WTC11 (cell line): ENCODE results near the gene AKT3. TPM values are rescaled to one million over a fixed set of nuclear protein-coding genes. Genes with fewer than 3 reads are reported as not detected.

Experiments used
- ATAC-seq: fragments of 200-7000 bp; cut with Tn5 transposase; 2 replicates; pipeline ENCODE4 v1.10.0; 2021; ENCODE audit warnings: mild to moderate bottlenecking, moderate library complexity
- CTCF ChIA-PET: fragments of 300-600 bp; sonication (Branson Sonifier 250); formaldehyde crosslinking; loops from one replicate; lab custom pipeline; 2021; ENCODE audit warnings: antibody characterized with exemption; lab: Charles Lee
- POLR2A ChIA-PET: fragments of 350-600 bp; sonication (Branson Sonifier 250); formaldehyde crosslinking; loops from one replicate; lab custom pipeline; 2021; ENCODE audit warnings: antibody characterized with exemption; lab: Charles Lee
- DNase-seq: peaks from one replicate; pipeline ENCODE4 v3.0.0; 2021; ENCODE audit warnings: low spot score
- H3K27ac Mint-ChIP-seq: 2 replicates; pipeline ENCODE4 v1.8.0; 2021; ENCODE audit warnings: mixed read lengths
- H3K27me3 Mint-ChIP-seq: 2 replicates; pipeline ENCODE4 v1.8.0; 2021; ENCODE audit warnings: low read depth, mild to moderate bottlenecking, moderate library complexity, mixed read lengths
- H3K36me3 Mint-ChIP-seq: 2 replicates; pipeline ENCODE4 v1.8.0; 2021; ENCODE audit warnings: mixed read lengths
- H3K4me1 Mint-ChIP-seq: 2 replicates; pipeline ENCODE4 v1.8.0; 2022; ENCODE audit warnings: mixed read lengths
- H3K4me3 Mint-ChIP-seq: 2 replicates; pipeline ENCODE4 v1.8.0; 2021; ENCODE audit warnings: mild to moderate bottlenecking, moderate library complexity, mixed read lengths
- H3K9me3 Mint-ChIP-seq: 2 replicates; pipeline ENCODE4 v1.8.0; 2021; ENCODE audit warnings: mixed read lengths
- ARID4B ChIP-seq: sonication (generic); formaldehyde crosslinking; IDR thresholded peaks from 2 replicates; pipeline ENCODE4 v1.8.0; 2023; ENCODE audit warnings: missing genetic modification reagents, mild to moderate bottlenecking, borderline replicate concordance
- CDX4 ChIP-seq: fragments of 250-450 bp; sonication (Bioruptor Pico); IDR thresholded peaks from 2 replicates; pipeline ENCODE4 v1.9.0; 2021; ENCODE audit warnings: moderate library complexity, mild to moderate bottlenecking, inconsistent platforms, borderline replicate concordance
- CREM ChIP-seq: sonication (generic); formaldehyde crosslinking; IDR thresholded peaks from 2 replicates; pipeline ENCODE4 v1.8.1; 2022; ENCODE audit warnings: mild to moderate bottlenecking, missing genetic modification reagents, moderate library complexity
- FOXK1 ChIP-seq: sonication (generic); formaldehyde crosslinking; IDR thresholded peaks from 2 replicates; pipeline ENCODE4 v1.8.0; 2022; ENCODE audit warnings: mild to moderate bottlenecking, moderate library complexity, missing genetic modification reagents
- FOXP4 ChIP-seq: sonication (generic); formaldehyde crosslinking; IDR thresholded peaks from 2 replicates; pipeline ENCODE4 v1.8.0; 2022; ENCODE audit warnings: mild to moderate bottlenecking, missing genetic modification reagents
- GABPB1 ChIP-seq: sonication (generic); formaldehyde crosslinking; IDR thresholded peaks from 2 replicates; pipeline ENCODE4 v1.8.1; 2023; ENCODE audit warnings: mild to moderate bottlenecking, missing genetic modification reagents
- MXD4 ChIP-seq: fragments of 250-450 bp; sonication (Bioruptor Pico); IDR thresholded peaks from 2 replicates; pipeline ENCODE4 v1.8.0; 2021; ENCODE audit warnings: mild to moderate bottlenecking, moderate library complexity, borderline replicate concordance
- NFATC4 ChIP-seq: fragments of 250-450 bp; sonication (Bioruptor Pico); IDR thresholded peaks from 2 replicates; pipeline ENCODE4 v1.9.0; 2021; ENCODE audit warnings: mild to moderate bottlenecking
- NFE2L1 ChIP-seq: sonication (generic); formaldehyde crosslinking; IDR thresholded peaks from 2 replicates; pipeline ENCODE4 v1.8.1; 2023; ENCODE audit warnings: missing genetic modification reagents
- NR1H2 ChIP-seq: sonication (generic); formaldehyde crosslinking; IDR thresholded peaks from 2 replicates; pipeline ENCODE4 v1.9.0; 2021; ENCODE audit warnings: mild to moderate bottlenecking, moderate library complexity, missing genetic modification reagents
- PRRX2 ChIP-seq: fragments of 250-450 bp; sonication (Bioruptor Pico); IDR thresholded peaks from 2 replicates; pipeline ENCODE4 v1.8.0; 2021; ENCODE audit warnings: mild to moderate bottlenecking
- RELA ChIP-seq: sonication (generic); formaldehyde crosslinking; IDR thresholded peaks from 2 replicates; pipeline ENCODE4 v1.8.1; 2022; ENCODE audit warnings: missing genetic modification reagents, mild to moderate bottlenecking, borderline replicate concordance
- RORB ChIP-seq: fragments of 250-450 bp; sonication (Bioruptor Pico); IDR thresholded peaks from 2 replicates; pipeline ENCODE4 v1.9.0; 2021; ENCODE audit warnings: mild to moderate bottlenecking
- TEAD4 ChIP-seq: sonication (generic); formaldehyde crosslinking; IDR thresholded peaks from 2 replicates; pipeline ENCODE4 v1.8.0; 2022; ENCODE audit warnings: mild to moderate bottlenecking, missing genetic modification reagents
- ZNF121 ChIP-seq: sonication (generic); formaldehyde crosslinking; IDR thresholded peaks from 2 replicates; pipeline ENCODE4 v1.8.0; 2023; ENCODE audit warnings: missing genetic modification reagents
- ZNF138 ChIP-seq: sonication (generic); formaldehyde crosslinking; conservative IDR thresholded peaks from 2 replicates; pipeline ENCODE4 v1.8.1; 2022; ENCODE audit warnings: mild to moderate bottlenecking, moderate library complexity, missing genetic modification reagents
- ZNF263 ChIP-seq: sonication (generic); formaldehyde crosslinking; IDR thresholded peaks from 2 replicates; pipeline ENCODE4 v1.8.1; 2022; ENCODE audit warnings: low read depth, mild to moderate bottlenecking, moderate library complexity, missing genetic modification reagents
- ZNF423 ChIP-seq: fragments of 250-450 bp; sonication (Bioruptor Pico); IDR thresholded peaks from 2 replicates; pipeline ENCODE4 v2.1.2; 2022; ENCODE audit warnings: mild to moderate bottlenecking, moderate library complexity
- ZNF512 ChIP-seq: sonication (generic); formaldehyde crosslinking; IDR thresholded peaks from 2 replicates; pipeline ENCODE4 v1.8.1; 2022; ENCODE audit warnings: missing genetic modification reagents, borderline replicate concordance
- ZNF671 ChIP-seq: fragments of 250-450 bp; sonication (Bioruptor Pico); IDR thresholded peaks from 2 replicates; pipeline ENCODE4 v1.8.0; 2021; ENCODE audit warnings: mild to moderate bottlenecking
- total RNA-seq: library from RNA; stranded (reverse); gene quantifications from 3 replicates; pipeline ENCODE4 v1.2.3, GENCODE V29; 2021
- TF ChIP-seq, protein P1 (sequence below): sonication (generic); formaldehyde crosslinking; IDR thresholded peaks from 2 replicates; pipeline ENCODE4 v1.8.1; 2023; ENCODE audit warnings: mild to moderate bottlenecking, missing genetic modification reagents
- TF ChIP-seq, protein P2 (sequence below): sonication (generic); formaldehyde crosslinking; IDR thresholded peaks from 2 replicates; pipeline ENCODE4 v1.8.1; 2022; ENCODE audit warnings: mild to moderate bottlenecking, moderate library complexity, missing genetic modification reagents

The AKT3 gene
- total RNA-seq, 1 experiment from 2014 or later = 38.5 TPM

DNA sequence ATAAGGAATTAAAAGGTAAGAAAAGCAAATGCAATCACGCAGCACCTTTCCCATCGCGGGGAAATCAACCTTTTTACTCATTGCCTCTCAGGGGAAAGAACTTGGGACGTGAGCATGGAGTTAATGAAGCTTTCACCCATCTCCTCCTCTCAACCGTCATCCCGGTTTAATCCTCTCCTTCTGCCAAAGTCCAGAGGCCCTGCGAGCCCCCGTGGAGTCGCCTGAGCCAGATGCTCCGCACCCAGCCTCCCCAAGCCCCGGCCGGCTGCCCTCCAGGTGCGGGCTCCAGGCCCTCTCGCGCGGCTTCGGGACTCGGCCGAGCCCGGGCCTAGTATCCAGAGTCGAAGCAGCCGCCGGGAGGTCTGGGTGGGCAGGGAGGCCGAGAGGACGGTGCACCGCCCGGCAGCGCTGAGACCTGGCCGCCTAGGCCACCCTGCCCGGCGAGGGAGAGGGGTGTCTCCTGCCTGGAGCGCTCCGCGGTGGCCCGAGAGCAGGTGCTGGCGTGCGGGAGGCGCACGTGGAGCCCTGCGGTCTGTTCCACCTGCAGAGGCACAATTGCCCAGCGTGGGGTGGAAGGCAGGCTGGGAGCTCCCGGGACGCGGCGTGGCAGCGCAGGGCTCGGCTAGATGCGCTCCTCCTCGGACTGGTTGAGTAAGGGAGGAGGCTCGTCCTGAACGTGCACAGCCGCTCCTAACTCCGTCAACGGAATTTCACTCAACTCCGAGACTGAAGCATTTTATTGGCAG is 375.7 kb downstream of the AKT3 start (continued):
- TF ChIP-seq, protein P1, sequence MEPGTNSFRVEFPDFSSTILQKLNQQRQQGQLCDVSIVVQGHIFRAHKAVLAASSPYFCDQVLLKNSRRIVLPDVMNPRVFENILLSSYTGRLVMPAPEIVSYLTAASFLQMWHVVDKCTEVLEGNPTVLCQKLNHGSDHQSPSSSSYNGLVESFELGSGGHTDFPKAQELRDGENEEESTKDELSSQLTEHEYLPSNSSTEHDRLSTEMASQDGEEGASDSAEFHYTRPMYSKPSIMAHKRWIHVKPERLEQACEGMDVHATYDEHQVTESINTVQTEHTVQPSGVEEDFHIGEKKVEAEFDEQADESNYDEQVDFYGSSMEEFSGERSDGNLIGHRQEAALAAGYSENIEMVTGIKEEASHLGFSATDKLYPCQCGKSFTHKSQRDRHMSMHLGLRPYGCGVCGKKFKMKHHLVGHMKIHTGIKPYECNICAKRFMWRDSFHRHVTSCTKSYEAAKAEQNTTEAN = 0 out of 2 replicates have a peak, but pooled peaks have one; percentile 61
- TF ChIP-seq NFATC4 (CRISPR knock-in tag) (no peak), RELA (peak; percentile 86; the same call in 1 of the 2 replicates), CDX4 (CRISPR knock-in tag) (no peak), PRRX2 (CRISPR knock-in tag) (no peak), ZNF121 (0 out of 2 replicates have a peak, but pooled peaks have one; percentile 39), ZNF263 (CRISPR knock-in tag) (0 out of 2 replicates have a peak, but pooled peaks have one; percentile 21), ARID4B (0 out of 2 replicates have a peak, but pooled peaks have one; percentile 22), TEAD4 (CRISPR knock-in tag) (no peak), NR1H2 (CRISPR knock-in tag) (no peak), ZNF138 (CRISPR knock-in tag) (no peak), ZNF512 (no peak), GABPB1 (no peak), FOXK1 (CRISPR knock-in tag) (0 out of 2 replicates have a peak, but pooled peaks have one; percentile 44), ZNF671 (CRISPR knock-in tag) (no peak), CREM (CRISPR knock-in tag) (0 out of 2 replicates have a peak, but pooled peaks have one; percentile 31)
- TF ChIP-seq, all 79 proteins: peak for 22

DNA sequence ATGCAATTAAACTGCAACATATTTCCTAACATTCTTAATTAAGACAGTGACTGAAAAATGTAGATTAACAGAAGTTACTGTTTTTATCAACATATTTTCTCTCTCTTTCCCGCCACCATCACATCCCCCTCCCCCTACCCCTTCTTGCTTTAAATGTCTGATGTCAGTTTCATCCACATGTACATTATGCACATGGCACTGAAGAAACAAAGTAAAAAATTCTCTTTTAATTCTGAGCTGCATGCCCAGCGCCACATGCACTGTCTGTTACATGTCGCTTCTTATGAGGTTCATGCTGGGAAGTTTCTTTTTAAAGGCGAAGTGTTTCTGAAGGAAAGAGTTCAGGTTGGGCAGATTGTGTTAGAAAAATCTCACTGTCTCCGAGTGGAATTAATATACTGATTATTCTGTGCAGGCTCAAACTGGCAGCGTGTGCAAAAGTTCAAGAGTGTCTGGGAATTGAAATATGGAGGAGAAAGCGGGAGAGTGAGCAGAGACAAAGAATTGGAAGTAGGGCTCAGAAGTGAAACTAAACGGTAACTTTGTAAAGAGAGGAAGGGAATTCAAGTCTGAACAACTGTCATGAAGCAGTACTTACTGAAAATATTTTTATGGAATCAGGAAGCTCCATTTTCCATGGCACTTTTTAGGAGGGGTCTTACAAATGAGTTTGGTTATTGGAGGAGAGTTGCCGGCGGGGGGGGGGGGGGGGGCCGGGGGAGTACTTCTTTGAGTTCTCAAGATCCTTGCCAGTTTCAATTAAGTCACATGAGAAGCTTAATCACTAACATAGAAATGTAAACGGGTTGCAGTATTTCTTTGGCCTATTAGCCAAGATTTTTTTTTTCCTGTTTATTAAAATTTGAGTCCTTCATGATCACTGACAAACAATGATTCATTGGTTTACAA is 376.6 kb downstream of the AKT3 start:
- CTCF ChIA-PET = interaction anchor here (0.9 kb wide), 1 partner anchor 18 kb away, joined by 3 read pairs; no protein-coding TSS in a partner anchor
- peak overlapping the region; percentile 13 for H3K4me3 Mint-ChIP-seq
- TF ChIP-seq, protein P2, sequence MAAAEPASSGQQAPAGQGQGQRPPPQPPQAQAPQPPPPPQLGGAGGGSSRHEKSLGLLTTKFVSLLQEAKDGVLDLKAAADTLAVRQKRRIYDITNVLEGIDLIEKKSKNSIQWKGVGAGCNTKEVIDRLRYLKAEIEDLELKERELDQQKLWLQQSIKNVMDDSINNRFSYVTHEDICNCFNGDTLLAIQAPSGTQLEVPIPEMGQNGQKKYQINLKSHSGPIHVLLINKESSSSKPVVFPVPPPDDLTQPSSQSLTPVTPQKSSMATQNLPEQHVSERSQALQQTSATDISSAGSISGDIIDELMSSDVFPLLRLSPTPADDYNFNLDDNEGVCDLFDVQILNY (CRISPR knock-in tag) = no peak
- no peak for TF ChIP-seq MXD4
- TF ChIP-seq FOXP4 (CRISPR knock-in tag) = no peak
- no peak for TF ChIP-seq ZNF423 (CRISPR knock-in tag)
- no peak for TF ChIP-seq RORB (CRISPR knock-in tag)
- no peak for TF ChIP-seq NFE2L1 (CRISPR knock-in tag)
- ATAC-seq (no peak), DNase-seq (no peak)
- no peaks in the 10 kb centered on the region for H3K27me3 Mint-ChIP-seq
- peak overlapping the region; percentile 11; the same call in 1 of the 2 replicates for H3K27ac Mint-ChIP-seq
- no peaks in the 10 kb centered on the region for H3K9me3 Mint-ChIP-seq
- POLR2A ChIA-PET = no interaction called here
- no peaks in the 10 kb centered on the region for H3K36me3 Mint-ChIP-seq
- peaks cover 66% of the 10 kb centered on the region for H3K4me1 Mint-ChIP-seq
